ENCODE results near the gene EIF6. TPM values are rescaled to one million over a fixed set of nuclear protein-coding genes. Genes with fewer than 3 reads are reported as not detected.

EIF6 gene
- total and polyA plus RNA-seq, 2 of the 8 experiments (the other 6 are each of a cell fraction or from before 2014, with no cell fraction given), result 184 to 319 TPM

GRCh38 chr20:35287509-35288324 lies 3.1 kb upstream of the EIF6 start (continued):
- TF ChIP-seq USF2 (IDR thresholded peaks at IDR 0.05; ENCODE audit: low read length) (no peak), JUND (IDR thresholded peaks at IDR 0.05; ENCODE audit: low read length) (no peak), SIRT6 (IDR thresholded peaks at IDR 0.05; ENCODE audit: low read length) (no peak), SIX5 (IDR thresholded peaks at IDR 0.05; ENCODE audit: low read depth, low read length) (no peak), BACH1 (IDR thresholded peaks at IDR 0.05; ENCODE audit: low read length) (no peak), YY1 (IDR thresholded peaks at IDR 0.05; ENCODE audit: low read depth, low read length) (no peak), SUZ12 (IDR thresholded peaks at IDR 0.05; ENCODE audit: low read length) (no peak), JUN (IDR thresholded peaks at IDR 0.05; ENCODE audit: low read depth, low read length) (no peak), NANOG (IDR thresholded peaks at IDR 0.05; ENCODE audit: insufficient read depth, low read depth, low read length, poor library complexity, severe bottlenecking) (no peak)

Data from H1 (cell line).